NCI-H1105 (cell line): ENCODE measurements around the gene MN1.

Experiments used
- DNase-seq: peaks from one replicate; lab custom pipeline; 2025; lab: John Stamatoyannopoulos, UW

The MN1 gene

GRCh38 chr22:27711756-27712155 lies 89.8 kb downstream of the MN1 start:
- no peak for DNase-seq

- no peak for DNase-seq
Measured at GRCh38 chr22:27711012-27711411, 90.5 kb downstream of the MN1 start.

DNA sequence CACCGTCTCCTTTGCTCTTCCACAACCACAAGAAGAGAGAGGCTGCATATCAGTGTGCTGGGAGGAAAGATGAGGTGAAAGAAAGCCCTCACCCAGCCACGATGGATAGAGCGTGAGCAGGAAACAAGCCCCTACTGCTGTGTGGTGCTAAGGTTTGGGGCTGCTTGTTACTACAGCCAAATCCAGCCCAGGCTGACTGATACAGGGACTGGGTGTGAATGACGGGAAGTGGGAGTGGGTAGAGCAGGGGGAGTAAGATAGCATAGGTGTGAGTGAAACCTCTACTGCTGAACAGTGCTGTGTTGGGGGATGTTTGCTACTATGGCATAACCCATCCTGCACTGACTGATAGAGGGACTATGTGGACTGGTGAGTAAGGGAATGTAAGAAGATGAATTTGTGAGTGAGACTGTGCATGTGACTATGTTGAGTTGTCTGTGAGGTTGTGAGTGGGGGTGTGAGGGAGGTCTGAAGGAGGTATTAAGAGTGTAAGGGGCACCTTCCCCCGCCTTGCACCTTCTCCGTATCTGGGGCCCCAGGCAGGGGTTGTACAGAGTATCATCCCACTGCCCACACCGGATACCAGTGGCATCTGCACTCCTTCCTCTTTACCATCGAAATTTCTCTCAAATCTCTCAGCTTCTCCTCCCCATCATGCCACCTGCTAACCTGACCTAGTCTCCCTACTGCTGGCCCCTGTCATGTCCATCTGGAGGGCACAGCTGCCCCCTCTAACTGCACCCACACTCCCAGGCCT lies 91.5 kb downstream of the MN1 start:
- no peak for DNase-seq

DNA sequence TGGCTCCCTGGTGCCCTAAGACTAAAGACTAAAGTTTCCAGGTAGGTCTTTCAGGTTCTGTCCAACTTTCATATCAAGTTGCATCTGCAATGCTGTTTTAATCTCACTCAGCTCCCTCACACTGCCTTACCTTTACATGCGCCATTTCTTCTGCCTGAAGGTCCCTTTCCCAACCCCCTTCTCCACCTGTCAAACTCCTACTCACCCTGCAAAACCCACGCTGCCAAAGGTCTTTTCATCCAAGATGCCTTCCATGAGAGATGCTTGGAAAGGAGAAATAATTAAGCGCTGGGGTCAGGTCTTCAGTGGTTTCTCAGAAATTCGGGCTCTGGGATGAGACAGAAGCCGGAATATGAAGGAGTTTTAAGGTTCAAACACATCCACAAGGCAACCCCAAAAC lies 95.1 kb downstream of the MN1 start:
- DNase-seq = no peak

DNA sequence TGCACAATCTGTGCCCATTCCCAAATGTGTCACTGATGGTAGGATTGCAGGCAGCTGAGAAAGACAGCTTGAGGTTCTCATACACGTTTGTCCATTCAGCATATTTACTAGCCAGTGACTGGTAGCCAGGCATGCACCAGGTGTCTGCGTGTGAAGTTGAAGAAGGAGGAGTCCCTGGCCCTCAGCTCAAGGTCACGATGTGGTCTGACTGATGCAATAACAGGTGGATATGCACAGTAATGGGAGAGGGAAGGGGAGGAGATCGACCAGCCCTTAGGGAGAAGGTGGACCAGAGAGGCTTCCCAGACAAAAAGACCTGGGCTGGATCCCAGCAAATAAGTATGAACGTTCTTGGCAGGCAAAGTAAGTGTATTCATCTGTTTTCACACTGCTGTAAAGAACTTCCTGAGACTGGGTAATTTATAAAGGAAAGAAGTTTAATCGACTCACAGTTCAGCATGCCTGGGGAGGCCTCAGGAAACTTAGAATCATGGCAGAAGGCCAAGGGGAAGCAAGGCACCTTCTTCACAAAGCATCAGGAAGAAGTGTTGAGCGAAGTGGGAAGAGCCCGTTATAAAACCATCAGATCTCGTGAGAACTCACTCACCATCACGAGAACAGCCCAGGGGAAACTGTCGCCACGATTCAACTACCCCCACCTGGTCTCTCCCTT lies 96.0 kb downstream of the MN1 start:
- no peak for DNase-seq

GRCh38 chr22:27704581-27704980 lies 97.0 kb downstream of the MN1 start:
- no peak for DNase-seq

DNA sequence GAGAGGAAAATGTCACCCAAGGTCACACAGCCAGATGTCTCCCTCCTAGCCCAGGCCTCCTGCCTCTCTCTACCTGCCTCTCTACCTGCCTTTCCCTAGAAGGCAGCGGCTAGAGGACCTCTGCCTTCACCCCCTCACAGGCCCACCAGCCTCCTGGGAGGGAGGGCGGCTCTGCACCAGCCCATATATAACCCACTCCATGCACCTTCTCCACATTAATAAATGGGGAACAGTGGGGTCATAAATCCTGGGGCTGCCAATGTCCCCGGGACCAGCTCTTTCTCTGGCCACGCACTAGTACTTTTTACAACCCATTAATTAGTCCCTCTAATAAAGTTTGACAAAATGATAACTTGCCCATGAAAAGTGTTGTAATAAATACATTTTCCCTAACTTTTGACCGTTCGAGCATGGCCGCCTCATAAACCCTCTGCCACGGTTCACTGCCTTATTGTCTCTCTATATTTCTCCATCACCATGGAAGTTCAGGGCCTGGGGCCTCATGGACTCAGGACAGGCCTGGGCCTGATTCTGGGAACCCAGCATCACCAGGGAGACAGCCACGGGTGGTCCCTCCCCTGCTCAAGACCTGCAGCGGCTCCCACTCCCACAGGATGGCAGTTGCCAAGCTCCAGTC lies 102.1 kb downstream of the MN1 start:
- no peak for DNase-seq

GRCh38 chr22:27698813-27699212 lies 102.7 kb downstream of the MN1 start:
- DNase-seq = no peak
